SK-N-SH treated with all-trans-retinoic acid at 6 μM for 48 hours (cell line): Measurements from ENCODE around the gene ADAMTS2.

ENCODE experiments used
- ATAC-seq: fragments of 200-7000 bp; cut with Tn5 transposase; 3 replicates; pipeline ENCODE4 v1.9.1; 2020; ENCODE audit warnings: mild to moderate bottlenecking, moderate library complexity
- ARNTL ChIP-seq: fragments of 450-650 bp; formaldehyde crosslinking; IDR thresholded peaks from 2 replicates; pipeline ENCODE4 v1.5.0; 2020; ENCODE audit warnings: low read depth, mild to moderate bottlenecking, moderate library complexity, borderline replicate concordance
- BACH2 ChIP-seq: fragments of 250-450 bp; sonication (Bioruptor Pico); IDR thresholded peaks from 2 replicates; pipeline ENCODE4 v1.9.0; 2021; ENCODE audit warnings: mild to moderate bottlenecking, borderline replicate concordance
- CSRNP3 ChIP-seq: fragments of 250-450 bp; sonication (Bioruptor Pico); IDR thresholded peaks from 2 replicates; pipeline ENCODE4 v1.5.1; 2021; ENCODE audit warnings: mild to moderate bottlenecking, moderate library complexity
- ESRRG ChIP-seq: fragments of 250-450 bp; sonication (Bioruptor Pico); IDR thresholded peaks from 2 replicates; pipeline ENCODE4 v1.6.1; 2021; ENCODE audit warnings: mild to moderate bottlenecking
- GLIS3 ChIP-seq: fragments of 250-450 bp; sonication (Bioruptor Pico); IDR thresholded peaks from 2 replicates; pipeline ENCODE4 v1.5.0; 2020; ENCODE audit warnings: mild to moderate bottlenecking, moderate library complexity
- ISL1 ChIP-seq: fragments of 250-450 bp; sonication (Bioruptor Pico); IDR thresholded peaks from 2 replicates; pipeline ENCODE4 v2.1.2; 2022; ENCODE audit warnings: mild to moderate bottlenecking, moderate library complexity
- OSR1 ChIP-seq: fragments of 250-450 bp; sonication (Bioruptor Pico); IDR thresholded peaks from 2 replicates; pipeline ENCODE4 v1.8.0; 2022; ENCODE audit warnings: moderate library complexity, mild to moderate bottlenecking, inconsistent platforms
- PATZ1 ChIP-seq: fragments of 250-450 bp; sonication (Bioruptor Pico); IDR thresholded peaks from 2 replicates; pipeline ENCODE4 v1.8.0; 2020; ENCODE audit warnings: mild to moderate bottlenecking, moderate library complexity, borderline replicate concordance
- PPARA ChIP-seq: fragments of 250-450 bp; sonication (Bioruptor Pico); IDR thresholded peaks from 2 replicates; pipeline ENCODE4 v1.5.0; 2020; ENCODE audit warnings: mild to moderate bottlenecking, borderline replicate concordance
- TCF4 ChIP-seq: fragments of 250-450 bp; sonication (Bioruptor Pico); IDR thresholded peaks from 2 replicates; pipeline ENCODE4 v1.8.0; 2021; ENCODE audit warnings: mild to moderate bottlenecking, moderate library complexity, borderline replicate concordance
- TOX ChIP-seq: fragments of 250-450 bp; sonication (Bioruptor Pico); IDR thresholded peaks from 2 replicates; pipeline ENCODE4 v1.8.0; 2021; ENCODE audit warnings: mild to moderate bottlenecking, moderate library complexity, borderline replicate concordance
- TSHZ2 ChIP-seq: fragments of 250-450 bp; sonication (Bioruptor Pico); IDR thresholded peaks from 2 replicates; pipeline ENCODE4 v1.5.0; 2020; ENCODE audit warnings: mild to moderate bottlenecking, moderate library complexity
- ZC3H10 ChIP-seq: fragments of 250-450 bp; sonication (Bioruptor Pico); IDR thresholded peaks from 2 replicates; pipeline ENCODE4 v1.5.1; 2021; ENCODE audit warnings: mild to moderate bottlenecking, moderate library complexity
- ZFP3 ChIP-seq: fragments of 250-450 bp; sonication (Bioruptor Pico); IDR thresholded peaks from 2 replicates; pipeline ENCODE4 v1.5.0; 2020; ENCODE audit warnings: mild to moderate bottlenecking, moderate library complexity
- ZFP30 ChIP-seq: fragments of 450-650 bp; formaldehyde crosslinking; IDR thresholded peaks from 2 replicates; pipeline ENCODE4 v1.5.0; 2022; ENCODE audit warnings: mild to moderate bottlenecking, moderate library complexity
- ZNF565 ChIP-seq: fragments of 450-650 bp; formaldehyde crosslinking; conservative IDR thresholded peaks from 2 replicates; pipeline ENCODE4 v1.5.0; 2020; ENCODE audit warnings: low read depth, mild to moderate bottlenecking, moderate library complexity
- ZNF70 ChIP-seq: fragments of 450-650 bp; formaldehyde crosslinking; IDR thresholded peaks from 2 replicates; pipeline ENCODE4 v1.5.0; 2020; ENCODE audit warnings: mild to moderate bottlenecking, moderate library complexity
- ZNF8 ChIP-seq: fragments of 450-650 bp; formaldehyde crosslinking; IDR thresholded peaks from 2 replicates; pipeline ENCODE4 v1.5.0; 2020; ENCODE audit warnings: mild to moderate bottlenecking, moderate library complexity
- TF ChIP-seq, protein P1 (sequence below): fragments of 250-450 bp; sonication (Bioruptor Pico); IDR thresholded peaks from 2 replicates; pipeline ENCODE4 v1.8.0; 2021; ENCODE audit warnings: low read depth, mild to moderate bottlenecking, moderate library complexity, borderline replicate concordance

The ADAMTS2 gene

GRCh38 chr5:179114756-179115155 lies 230.5 kb downstream of the ADAMTS2 start:
- ATAC-seq, result no peak
- TF ChIP-seq, protein P1, sequence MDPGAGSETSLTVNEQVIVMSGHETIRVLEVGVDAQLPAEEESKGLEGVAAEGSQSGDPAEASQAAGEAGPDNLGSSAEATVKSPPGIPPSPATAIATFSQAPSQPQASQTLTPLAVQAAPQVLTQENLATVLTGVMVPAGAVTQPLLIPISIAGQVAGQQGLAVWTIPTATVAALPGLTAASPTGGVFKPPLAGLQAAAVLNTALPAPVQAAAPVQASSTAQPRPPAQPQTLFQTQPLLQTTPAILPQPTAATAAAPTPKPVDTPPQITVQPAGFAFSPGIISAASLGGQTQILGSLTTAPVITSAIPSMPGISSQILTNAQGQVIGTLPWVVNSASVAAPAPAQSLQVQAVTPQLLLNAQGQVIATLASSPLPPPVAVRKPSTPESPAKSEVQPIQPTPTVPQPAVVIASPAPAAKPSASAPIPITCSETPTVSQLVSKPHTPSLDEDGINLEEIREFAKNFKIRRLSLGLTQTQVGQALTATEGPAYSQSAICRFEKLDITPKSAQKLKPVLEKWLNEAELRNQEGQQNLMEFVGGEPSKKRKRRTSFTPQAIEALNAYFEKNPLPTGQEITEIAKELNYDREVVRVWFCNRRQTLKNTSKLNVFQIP (CRISPR knock-in tag), result no peak
- TF ChIP-seq TOX (no peak), OSR1 (CRISPR knock-in tag) (no peak), ZNF565 (no peak), GLIS3 (no peak), ZNF8 (CRISPR knock-in tag) (no peak), ZFP3 (CRISPR knock-in tag) (no peak), ESRRG (CRISPR knock-in tag) (no peak), CSRNP3 (CRISPR knock-in tag) (no peak), BACH2 (no peak), ZFP30 (no peak), PPARA (CRISPR knock-in tag) (no peak), TSHZ2 (no peak), ARNTL (CRISPR knock-in tag) (no peak), ZC3H10 (CRISPR knock-in tag) (no peak), PATZ1 (no peak), ZNF70 (CRISPR knock-in tag) (no peak)
- TF ChIP-seq, all 23 proteins: peak for 0

- TF ChIP-seq, protein P1 (CRISPR knock-in tag), result no peak
- no peak for TF ChIP-seq PATZ1
- no peak for TF ChIP-seq ZNF565
- TF ChIP-seq ISL1, result no peak
- no peak for TF ChIP-seq TSHZ2
- TF ChIP-seq ZFP3 (CRISPR knock-in tag), result no peak
- TF ChIP-seq ARNTL (CRISPR knock-in tag), result no peak
- TF ChIP-seq ZNF8 (CRISPR knock-in tag), result no peak
- TF ChIP-seq TCF4, result no peak
- no peak for TF ChIP-seq TOX
- ATAC-seq, result no peak
Observed at GRCh38 chr5:179113945-179114641, 231.2 kb downstream of the ADAMTS2 start.
